ENCODE measurements around the gene PIK3CD.

Gene PIK3CD

GRCh38 chr1:9651220-9651564 lies 339 bp upstream of the PIK3CD start:
- TF ChIP-seq CTCF (IDR thresholded peaks at IDR 0.05; ENCODE audit: borderline replicate concordance, insufficient read depth, low read depth, low read length): no peak
- H3K4me3 ChIP-seq (ENCODE audit: low read depth, low read length): peak overlapping the region; percentile 93

- peak overlapping the region; percentile 93 for H3K4me3 ChIP-seq (ENCODE audit: low read depth, low read length)
- TF ChIP-seq CTCF (IDR thresholded peaks at IDR 0.05; ENCODE audit: borderline replicate concordance, insufficient read depth, low read depth, low read length): peak; percentile 19; the same call in 1 of the 2 replicates
These were observed 1.1 kb downstream of the PIK3CD start for GRCh38 chr1:9652379-9653209.

- no peak for TF ChIP-seq CTCF (IDR thresholded peaks at IDR 0.05; ENCODE audit: borderline replicate concordance, insufficient read depth, low read depth, low read length)
- peak overlapping the region; percentile 93 for H3K4me3 ChIP-seq (ENCODE audit: low read depth, low read length)
These were observed 1.6 kb downstream of the PIK3CD start for GRCh38 chr1:9653210-9653490.

- TF ChIP-seq CTCF (IDR thresholded peaks at IDR 0.05; ENCODE audit: borderline replicate concordance, insufficient read depth, low read depth, low read length): no peak
- peak overlapping the region; percentile 93 for H3K4me3 ChIP-seq (ENCODE audit: low read depth, low read length)
These were observed 2.0 kb downstream of the PIK3CD start for GRCh38 chr1:9653491-9654050.

- 0 out of 2 replicates have a peak, but pooled peaks have one; percentile 4 for TF ChIP-seq CTCF (IDR thresholded peaks at IDR 0.05; ENCODE audit: borderline replicate concordance, insufficient read depth, low read depth, low read length)
- H3K4me3 ChIP-seq (ENCODE audit: low read depth, low read length): peak overlapping the region; percentile 93
These were observed 2.7 kb downstream of the PIK3CD start for GRCh38 chr1:9654051-9654833.

GRCh38 chr1:9654834-9655723 lies 3.5 kb downstream of the PIK3CD start:
- peak overlapping the region; percentile 40 for H3K4me3 ChIP-seq (ENCODE audit: low read depth, low read length)

More at GRCh38 chr1:9654834-9655723, 3.5 kb downstream of the PIK3CD start:
- no peak for TF ChIP-seq CTCF (IDR thresholded peaks at IDR 0.05; ENCODE audit: borderline replicate concordance, insufficient read depth, low read depth, low read length)

All from GM12875 (cell line).